Embryonic facial prominence (tissue), 1 donor: ENCODE measurements around the gene ANKRD10.
"Not testable (repeated sequence)": the region's sequence is repeated elsewhere in the genome, so short reads cannot be mapped to it uniquely, and the experiment has no call there.

Experiments used
- DNase-seq: peaks from one replicate; pipeline ENCODE4 v3.0.0-alpha.2; 2016; ENCODE audit errors: extremely low spot score

Gene ANKRD10

DNA sequence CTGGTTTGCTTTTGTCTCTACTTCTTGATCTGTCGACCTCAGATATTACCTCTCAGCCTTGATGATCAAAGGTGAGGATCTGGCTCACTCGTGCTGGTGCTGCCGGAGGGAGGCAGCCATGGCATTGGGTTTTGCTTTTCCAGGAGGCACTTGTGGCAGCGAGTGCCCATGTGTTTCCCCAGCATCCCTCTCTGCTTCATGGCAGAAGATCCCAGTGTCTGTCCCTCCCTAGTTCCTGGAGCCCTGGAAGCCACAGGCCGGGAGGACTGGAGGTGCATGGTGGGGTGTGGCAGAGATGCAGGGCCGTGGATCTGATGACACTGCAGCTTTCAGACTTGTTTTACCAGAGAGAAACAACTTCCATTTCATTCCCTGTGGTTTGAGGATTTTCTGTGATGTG, 47.5 kb downstream of the ANKRD10 start:
- DNase-seq, result no peak

GRCh38 chr13:110866491-110867170, 48.2 kb downstream of the ANKRD10 start:
- DNase-seq, result no peak

DNA sequence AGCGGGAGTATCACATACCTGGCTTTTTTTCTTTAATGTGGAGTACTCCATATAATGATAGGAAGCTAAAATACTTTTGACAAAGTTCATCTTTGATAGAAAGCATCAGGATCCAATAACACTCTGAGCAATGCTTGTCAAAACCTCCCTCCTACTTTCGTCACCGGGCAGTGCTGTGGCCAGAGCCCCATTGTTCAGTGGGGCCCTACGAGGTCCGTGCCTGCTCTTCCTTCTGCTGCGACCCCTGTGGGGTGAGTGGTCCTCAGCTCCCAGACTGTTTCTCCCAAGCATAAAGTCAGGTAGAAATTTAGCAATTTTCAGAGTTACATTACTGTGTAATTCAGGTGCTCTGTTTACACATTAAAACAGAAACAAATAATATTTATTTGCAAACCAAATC, 51.2 kb downstream of the ANKRD10 start:
- no peak for DNase-seq

GRCh38 chr13:110860983-110861382, 53.9 kb downstream of the ANKRD10 start:
- no peak for DNase-seq

- DNase-seq, result no peak
Observed at GRCh38 chr13:110856942-110857835, 57.7 kb downstream of the ANKRD10 start.

GRCh38 chr13:110855363-110855762, 59.5 kb downstream of the ANKRD10 start:
- DNase-seq, result no peak

DNA sequence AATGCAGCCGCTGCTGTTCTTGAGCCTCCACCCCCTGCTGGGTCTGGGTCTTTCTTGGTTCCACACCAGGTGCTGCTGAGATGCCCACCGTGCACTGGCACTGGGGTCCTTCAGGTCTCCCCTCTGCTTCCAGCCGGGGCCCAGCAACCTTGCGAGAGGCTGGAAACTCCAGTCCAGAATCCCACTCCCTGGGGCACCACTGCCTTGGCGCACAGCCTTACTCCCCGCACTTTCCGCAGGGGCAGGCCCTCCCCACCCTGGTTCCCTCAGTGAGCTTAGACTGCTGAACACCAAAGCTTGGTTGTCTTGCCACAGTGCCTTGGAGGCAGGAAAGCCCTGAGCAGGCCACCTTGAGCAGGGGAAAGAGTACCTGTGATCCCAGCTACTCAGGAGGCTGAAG, 60.0 kb downstream of the ANKRD10 start:
- no peak for DNase-seq

- DNase-seq, result no peak
Observed at GRCh38 chr13:110853235-110853721, 61.6 kb downstream of the ANKRD10 start.

- DNase-seq, result no peak
Observed at GRCh38 chr13:110850840-110851239, 64.0 kb downstream of the ANKRD10 start.

- DNase-seq, result no peak
Observed at GRCh38 chr13:110850006-110850405, 64.9 kb downstream of the ANKRD10 start.

DNA sequence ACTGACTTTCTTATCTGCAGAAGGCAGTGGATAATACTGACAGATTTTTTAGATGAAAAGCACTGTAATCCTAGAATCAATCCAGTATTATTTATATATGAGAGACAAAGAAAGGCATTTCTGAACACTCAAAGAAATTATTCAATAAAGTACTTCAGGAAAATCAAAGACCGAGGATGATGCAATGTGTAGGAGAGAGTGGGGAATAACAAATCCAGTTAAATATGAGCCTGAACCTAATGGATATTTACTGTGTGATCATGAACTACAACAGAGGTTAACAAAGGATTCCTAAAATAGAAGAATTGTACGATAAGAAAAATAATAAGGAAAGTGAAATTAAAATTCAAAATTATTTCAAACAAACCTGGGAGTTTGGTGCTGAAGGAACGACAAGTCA, 69.3 kb downstream of the ANKRD10 start:
- no peak for DNase-seq

- no peak for DNase-seq
Observed at GRCh38 chr13:110841846-110842245, 73.0 kb downstream of the ANKRD10 start.

- no peak for DNase-seq
Observed at GRCh38 chr13:110841406-110841805, 73.5 kb downstream of the ANKRD10 start.

DNA sequence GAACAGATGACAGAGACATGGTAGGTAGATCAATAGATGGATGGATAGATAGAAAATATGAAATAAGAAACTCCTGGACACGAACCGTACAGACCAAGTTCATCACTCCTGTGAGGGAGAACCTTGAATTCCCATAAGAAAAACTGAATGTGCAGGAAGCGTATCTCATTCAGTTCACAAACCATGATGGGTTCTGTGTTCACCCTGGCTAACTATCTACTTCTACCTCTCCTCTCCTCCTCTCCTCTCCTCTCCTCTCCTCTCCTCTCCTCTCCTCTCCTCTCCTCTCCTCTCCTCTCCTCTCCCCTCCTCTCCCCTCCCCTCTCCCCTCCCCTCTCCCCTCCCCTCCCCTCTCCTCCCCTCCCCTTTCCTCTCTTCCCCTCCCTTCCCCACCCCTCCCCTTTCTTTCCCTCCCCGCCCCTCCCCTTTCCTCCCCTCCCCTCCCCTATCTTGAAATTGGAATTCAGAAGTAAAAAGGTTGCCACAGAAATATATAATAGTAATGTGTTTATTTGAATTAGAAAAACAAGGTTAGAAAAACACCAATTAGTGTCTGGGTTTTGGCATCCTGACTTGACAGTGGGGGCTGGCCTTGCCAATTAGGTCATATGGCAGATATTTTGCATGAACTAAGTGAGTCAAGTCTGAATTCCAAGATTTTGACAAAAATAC, 75.9 kb downstream of the ANKRD10 start:
- DNase-seq, result no peak

DNA sequence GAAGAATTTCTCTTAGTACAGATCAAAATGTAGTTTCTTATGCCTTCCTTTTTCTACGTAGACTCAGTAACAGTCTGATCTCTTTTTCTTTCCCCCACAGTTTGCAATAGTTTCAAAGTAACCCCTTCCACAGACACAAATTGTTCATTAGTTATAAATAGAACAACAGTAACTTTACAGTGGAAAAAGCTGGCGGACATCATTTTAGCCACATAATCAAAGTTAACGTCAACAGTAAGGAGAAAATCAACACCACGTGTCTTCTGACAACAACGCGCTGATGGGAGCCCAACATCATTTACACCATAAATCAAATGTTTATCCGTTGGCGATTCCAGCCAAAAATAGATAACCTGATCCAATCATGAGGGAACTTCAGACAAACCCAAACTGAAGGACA, 76.8 kb downstream of the ANKRD10 start:
- DNase-seq, result no peak

DNA sequence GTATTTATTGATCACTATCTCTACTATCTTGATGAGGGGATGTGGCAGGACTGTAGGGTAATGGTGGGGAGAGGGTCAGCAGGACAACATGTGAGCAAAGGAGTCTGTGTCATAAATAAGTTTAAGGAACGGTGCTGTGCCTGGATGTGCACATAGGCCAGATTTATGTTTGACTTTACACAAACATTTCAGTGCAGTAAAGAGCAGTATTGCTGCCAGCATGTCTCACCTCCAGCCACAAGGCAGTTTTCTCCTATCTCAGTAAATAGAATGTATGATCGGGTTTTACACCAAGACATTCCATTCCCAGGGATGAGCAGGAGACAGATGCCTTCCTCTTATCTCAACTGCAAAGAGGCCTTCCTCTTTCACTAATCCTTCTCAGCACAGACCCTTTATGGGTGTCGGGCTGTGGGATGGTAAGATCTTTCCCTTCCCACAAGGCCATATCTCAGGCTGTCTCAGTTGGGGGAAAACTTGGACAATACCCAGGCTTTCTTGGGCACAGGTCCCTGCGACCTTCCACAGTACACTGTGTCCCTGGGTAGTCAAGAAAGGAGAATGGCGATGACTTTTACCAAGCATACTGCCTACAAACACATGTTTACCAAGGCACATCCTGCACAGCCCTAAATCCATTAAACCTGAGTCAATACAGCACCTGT, 77.3 kb downstream of the ANKRD10 start:
- DNase-seq, result not testable (repeated sequence)

DNA sequence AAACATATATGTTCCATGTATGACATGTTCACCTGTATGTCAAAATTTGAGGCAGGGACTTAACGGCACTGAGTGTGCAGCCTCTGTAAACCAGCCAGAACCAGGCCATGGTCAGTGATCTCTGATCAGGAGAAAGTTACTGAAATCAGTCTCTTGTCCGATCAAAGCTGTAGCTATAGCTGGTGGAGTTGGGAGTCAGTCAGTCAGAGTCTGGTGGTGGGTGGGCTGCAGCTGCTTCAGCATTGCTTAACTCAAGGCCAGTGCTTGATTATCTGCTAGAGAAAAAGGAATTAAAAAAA, 78.3 kb downstream of the ANKRD10 start:
- DNase-seq, result no peak

DNA sequence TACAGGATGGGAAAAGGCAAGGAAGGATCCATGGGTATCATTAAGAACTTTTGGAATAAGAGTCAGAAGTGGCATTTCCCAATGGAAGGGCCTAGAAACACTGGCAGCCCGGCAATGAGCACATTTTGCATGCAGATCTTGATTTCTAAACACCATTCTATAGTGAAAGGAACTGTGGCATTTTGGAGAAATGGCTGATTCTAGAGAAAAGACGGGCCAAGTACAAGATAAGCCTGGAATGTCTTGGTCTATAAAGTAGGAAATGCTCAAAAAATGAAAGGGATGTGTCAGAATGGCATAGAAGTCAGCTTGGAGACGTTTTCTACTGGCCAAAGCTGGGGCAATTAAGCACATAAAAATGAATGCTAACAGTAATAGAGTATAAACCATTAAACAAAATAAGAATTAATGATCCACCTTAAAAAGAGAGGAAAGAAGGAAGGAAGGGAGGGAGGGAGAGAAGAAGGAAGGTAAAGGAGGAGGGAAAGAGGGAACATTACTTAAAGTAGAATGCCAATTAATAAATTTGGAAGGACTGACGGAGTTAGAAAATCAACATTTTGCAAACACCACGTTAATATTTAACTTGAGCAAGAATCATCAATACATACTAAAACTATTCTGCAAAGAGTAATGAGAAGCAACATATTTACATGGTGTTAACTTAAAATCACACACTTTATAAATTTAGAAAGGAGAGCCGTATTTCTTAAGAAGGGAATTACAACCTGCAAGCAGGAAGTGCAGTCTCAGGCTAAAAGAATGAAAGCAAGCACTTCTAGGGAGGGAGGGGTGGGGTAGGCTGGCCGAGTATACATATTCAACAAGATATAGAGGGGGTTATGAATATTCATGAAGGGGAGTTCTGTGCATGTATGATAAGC, 78.9 kb downstream of the ANKRD10 start:
- DNase-seq, result no peak

DNA sequence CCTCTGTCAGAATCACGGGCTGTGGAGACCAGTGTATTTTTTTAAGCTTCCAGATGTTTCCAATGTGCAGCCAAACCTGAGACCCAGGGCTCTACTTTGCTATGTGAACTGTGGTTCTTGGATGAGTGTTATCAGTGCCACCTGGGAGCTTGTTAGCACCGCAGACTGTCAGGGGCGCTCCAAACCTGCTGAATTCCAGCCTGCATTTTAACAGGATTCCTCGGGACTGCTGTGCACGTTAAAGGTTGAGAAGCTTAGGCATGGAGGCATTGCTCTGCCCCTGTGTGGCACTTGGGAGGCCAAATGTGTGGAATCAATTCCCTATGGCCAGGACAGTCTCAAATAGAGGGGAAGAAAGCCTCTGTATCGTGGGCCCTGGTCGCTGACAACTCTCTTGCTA, 80.3 kb downstream of the ANKRD10 start:
- no peak for DNase-seq

- DNase-seq, result no peak
Observed at GRCh38 chr13:110832531-110832930, 82.3 kb downstream of the ANKRD10 start.

DNA sequence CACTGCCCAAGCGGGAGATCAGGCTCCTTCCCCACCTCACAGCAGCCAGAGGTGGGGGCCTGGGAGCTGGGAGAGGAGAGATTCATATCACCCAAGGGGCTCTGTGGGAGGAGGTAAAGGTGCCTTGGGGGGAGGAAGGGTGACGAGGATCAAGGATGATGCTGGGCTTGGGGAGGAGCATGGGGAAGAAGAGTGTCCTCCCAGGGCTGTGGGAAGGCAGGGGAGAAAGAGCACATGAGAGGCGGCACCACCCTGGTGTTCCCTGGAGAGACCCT, 82.7 kb downstream of the ANKRD10 start:
- DNase-seq, result no peak
